ENCODE measurements around the gene PCED1B.

DNA sequence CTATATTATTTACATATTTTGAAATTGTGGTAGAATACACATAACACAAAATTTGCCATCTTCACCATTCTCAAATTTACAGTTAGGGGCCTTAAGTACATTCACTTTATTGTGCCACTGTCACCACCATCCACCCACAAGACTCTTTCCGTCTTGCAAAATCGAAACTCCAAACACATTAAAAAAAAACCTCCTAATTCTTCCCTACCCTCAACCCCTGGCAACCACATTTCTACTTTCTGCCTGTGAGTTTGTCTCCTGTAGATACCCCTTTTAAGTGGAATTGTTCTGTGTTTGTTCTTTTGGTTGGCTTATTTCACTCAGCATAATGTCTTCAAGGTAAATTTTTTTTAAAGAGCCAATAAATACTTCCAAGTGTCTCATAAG is 32.0 kb downstream of the PCED1B start:
- TF ChIP-seq, protein P1, sequence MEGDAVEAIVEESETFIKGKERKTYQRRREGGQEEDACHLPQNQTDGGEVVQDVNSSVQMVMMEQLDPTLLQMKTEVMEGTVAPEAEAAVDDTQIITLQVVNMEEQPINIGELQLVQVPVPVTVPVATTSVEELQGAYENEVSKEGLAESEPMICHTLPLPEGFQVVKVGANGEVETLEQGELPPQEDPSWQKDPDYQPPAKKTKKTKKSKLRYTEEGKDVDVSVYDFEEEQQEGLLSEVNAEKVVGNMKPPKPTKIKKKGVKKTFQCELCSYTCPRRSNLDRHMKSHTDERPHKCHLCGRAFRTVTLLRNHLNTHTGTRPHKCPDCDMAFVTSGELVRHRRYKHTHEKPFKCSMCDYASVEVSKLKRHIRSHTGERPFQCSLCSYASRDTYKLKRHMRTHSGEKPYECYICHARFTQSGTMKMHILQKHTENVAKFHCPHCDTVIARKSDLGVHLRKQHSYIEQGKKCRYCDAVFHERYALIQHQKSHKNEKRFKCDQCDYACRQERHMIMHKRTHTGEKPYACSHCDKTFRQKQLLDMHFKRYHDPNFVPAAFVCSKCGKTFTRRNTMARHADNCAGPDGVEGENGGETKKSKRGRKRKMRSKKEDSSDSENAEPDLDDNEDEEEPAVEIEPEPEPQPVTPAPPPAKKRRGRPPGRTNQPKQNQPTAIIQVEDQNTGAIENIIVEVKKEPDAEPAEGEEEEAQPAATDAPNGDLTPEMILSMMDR (IDR thresholded peaks at IDR 0.05) = no peak
- no peak for TF ChIP-seq EZH2 (IDR thresholded peaks at IDR 0.05; ENCODE audit: borderline replicate concordance, insufficient read depth, low read depth, low read length, poor library complexity, severe bottlenecking)
